ENCODE data around the gene FLNB.

- TF ChIP-seq POLR2A (IDR thresholded peaks at IDR 0.05) (no peak), CTCF (IDR thresholded peaks at IDR 0.05) (no peak)
Observed at GRCh38 chr3:58207954-58208353, 199.7 kb downstream of the FLNB start.

All from thyroid gland (tissue), 4 donors.